ENCODE data around the gene HPDL.

HPDL gene

DNA sequence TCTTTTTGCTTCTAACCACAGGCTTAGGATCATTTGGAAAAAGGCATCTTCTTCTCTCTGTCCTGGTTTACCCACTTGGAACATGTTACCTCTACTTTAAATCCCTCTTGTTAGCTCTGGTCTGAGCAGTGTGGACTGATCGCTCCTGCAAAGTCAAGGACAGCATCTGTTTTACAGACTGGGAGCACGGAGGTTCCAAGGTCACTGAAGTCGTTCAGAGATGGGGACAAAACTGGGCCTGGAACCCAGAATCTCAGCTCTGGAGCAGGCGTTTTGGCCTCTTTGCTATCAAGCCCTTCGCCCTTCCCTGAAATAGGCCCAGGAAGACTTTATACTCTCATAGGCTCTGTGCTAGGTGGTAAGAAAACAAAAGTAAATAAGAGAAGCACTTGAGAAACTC, 24.8 kb downstream of the HPDL start:
- DNase-seq (ENCODE audit: low spot score): no peak

DNA sequence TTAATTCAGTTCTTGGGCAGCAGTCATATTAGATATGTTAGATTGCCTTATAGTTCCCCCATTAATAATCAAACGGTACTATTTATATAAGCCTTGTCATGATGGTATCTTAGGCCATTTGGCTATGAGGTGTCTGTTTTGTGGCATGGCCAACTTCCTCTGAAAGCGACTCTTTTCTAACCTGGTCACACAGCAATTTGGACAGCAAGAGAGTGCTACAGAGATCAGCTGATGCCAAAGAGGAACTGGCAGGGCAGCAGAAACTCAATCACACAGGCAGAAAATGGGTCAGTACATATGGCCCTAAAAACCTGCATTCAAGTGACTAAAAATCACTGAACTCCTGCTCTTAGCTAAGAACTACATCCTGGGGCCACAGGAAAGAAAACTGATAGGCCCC, 27.0 kb downstream of the HPDL start:
- DNase-seq (ENCODE audit: low spot score): no peak

DNA sequence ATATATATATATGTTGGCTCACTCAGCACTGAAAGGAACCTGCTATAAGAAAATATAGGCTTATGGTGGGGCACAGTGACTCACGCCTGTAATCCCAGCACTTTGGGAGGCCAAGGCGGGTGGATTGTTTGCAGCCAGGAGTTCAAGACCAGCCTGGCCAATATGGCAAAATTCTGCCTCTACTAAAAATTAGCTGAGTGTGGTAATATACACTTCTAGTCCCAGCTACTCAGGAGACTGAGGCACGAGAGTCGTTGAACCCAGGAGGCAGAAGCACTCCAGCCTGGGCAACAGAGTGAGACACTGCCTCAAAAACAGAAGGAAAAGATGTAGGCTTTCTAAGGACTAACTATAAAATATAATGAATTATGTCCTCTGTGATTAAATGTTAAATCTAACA, 28.1 kb downstream of the HPDL start:
- no peak for DNase-seq (ENCODE audit: low spot score)

DNA sequence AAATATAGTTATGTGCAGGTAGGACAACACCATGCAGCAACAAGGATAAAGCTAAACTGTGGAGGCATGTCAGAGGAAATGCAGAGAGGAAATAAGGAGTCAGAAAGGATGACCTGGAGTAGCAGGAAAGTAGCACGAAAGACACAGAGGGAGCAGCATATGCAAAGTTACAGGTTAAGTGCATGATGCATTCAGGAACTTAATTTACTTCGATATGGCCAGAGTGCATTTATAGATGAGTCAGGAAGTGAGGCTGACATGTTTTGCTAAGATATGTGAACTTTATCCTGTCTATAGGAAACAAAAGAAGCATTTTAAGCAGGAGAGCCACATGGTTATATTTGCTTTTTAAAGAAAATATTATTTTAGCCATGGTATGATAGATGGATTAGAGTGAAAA, 29.0 kb downstream of the HPDL start:
- no peak for DNase-seq (ENCODE audit: low spot score)

DNA sequence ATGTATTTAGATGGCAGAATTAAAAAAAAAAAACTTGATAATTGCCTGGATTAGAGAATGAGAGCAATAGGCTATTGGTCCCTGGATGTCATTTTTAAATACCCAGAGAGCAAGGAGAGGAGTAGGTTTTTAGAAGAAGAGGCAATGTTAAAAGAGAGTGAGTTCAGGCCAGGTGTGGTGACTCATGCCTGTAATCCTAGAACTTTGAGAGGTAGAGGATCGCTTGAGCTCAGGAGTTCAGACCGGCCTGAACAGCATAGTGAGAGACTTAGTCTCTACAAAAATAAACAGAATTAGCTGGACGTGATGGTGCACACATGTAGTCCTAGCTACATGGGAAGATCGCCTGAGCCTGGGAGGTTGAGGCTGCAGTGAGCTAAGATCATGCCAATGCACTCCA, 29.5 kb downstream of the HPDL start:
- no peak for DNase-seq (ENCODE audit: low spot score)

DNA sequence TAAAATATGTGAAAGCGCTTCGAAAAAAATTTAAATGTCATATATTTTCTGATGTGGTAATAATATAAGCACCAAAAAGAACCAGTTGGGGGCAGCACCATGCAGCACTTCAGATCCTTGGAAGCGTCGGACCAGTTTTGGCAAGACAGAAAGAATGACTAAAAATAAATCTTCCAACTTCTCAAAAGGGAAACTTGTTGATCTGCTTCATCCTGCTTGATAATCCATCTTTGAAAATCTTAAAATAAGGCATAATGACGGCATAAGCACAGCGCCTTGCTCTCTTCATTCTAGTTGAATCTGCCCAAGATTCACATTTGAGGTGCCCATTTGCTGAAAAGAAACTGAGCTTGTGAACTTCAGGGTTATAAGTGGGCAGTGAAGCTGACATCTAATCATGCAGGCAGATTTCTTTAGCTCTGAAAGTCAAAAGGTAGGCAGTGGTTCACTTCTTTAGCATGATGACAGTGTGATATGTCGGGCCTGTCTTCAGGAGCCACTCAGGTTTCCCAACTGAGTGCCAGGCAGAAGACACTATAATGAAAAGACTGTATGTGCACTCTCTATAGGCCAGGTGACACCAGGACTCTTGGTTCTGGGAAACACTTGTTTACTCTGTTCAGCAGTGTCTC, 33.3 kb downstream of the HPDL start:
- no peak for DNase-seq (ENCODE audit: low spot score)

DNA sequence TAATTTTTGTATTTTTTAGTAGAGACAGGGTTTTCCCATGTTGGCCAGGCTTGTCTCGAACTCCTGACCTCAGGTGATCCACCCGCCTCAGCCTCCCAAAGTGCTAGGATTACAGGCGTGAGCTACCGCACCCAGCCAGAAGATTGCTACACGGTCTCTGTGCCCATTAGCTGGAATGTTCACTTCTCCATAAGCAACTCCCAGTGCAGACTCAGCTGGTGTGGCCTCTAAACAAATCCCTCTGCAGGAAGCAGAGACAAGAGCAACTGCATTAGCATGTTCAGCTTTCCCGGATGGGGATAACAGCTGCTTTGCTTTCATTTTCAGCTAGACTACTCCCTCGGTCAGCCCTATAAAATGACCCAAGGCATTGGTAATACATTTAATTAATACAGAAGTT, 34.3 kb downstream of the HPDL start:
- DNase-seq (ENCODE audit: low spot score): peak; percentile 64

DNA sequence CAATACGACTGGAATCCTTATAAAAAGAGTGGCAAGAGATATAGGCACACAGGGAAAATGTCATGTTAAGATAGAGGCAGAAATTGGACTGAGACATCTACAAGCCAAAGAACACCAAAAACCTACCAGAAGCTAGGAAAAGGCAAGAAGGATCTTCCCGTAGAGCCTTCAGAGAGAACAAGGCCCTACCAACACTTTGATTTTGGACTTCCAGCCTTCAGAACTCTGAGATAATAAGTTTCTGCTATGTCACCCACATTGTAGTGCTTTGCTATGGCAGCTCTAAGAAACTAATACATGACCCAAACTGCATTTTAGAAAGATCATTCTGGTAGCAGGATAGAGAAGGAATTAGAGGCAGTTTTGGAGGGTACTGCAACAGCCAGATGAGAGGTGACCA, 37.6 kb downstream of the HPDL start:
- no peak for DNase-seq (ENCODE audit: low spot score)

DNA sequence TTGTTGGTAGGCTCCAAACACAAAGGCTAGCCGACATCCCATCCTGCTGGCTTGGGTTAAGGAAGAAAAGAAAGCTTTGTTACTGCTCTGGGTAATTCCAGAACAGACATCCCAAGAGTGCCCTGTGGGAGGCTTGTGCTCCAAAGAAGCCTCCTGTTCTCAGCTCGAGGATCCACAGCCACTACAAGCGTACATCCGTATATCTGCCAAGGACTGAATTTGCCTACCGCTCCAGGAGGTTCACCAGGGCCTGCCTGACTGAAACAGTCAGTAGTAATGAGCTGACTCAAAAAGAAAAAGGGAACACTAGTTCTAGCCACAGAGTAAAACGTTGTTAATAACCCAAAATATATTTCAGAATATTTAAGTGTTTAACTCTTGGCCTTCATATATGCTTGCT, 38.4 kb downstream of the HPDL start:
- DNase-seq (ENCODE audit: low spot score): no peak

DNA sequence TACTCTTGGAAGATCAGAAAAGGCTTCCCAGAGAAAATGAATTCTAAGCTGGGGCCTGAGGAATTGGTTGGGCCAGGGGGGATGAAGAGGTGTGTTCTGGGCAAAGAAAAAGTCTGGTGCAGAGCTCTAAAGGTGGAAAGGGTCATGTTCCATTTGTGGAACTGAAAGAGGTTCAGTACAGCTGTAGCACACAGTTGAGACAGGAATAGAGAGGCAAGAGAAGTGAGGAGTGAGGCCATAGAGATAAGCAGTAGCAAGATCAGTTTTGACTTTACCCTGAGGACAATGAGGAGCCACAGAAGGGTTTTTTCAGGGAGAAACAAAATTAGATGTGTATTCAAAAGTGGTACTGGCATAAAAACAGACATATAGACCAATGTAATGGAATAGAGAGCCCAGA, 43.9 kb downstream of the HPDL start:
- no peak for DNase-seq (ENCODE audit: low spot score)

DNA sequence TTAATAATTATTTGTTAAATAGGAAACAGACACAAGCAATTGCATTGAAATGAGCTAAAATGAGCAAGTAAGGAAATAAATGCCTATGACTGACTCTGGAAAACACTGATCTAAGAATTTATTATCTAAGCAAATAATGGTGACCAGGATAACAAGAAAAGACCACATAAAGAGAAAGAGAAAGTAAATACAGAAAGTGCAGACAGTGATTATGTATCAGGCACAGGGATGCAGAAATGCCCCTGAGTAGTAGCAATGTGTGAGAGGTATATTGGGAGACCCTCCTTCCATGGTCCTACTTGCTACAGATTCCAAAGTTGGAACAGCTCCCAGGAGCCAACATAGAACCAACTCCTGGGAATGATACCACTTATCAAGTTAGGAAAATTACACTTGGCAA, 46.9 kb downstream of the HPDL start:
- DNase-seq (ENCODE audit: low spot score): no peak

DNA sequence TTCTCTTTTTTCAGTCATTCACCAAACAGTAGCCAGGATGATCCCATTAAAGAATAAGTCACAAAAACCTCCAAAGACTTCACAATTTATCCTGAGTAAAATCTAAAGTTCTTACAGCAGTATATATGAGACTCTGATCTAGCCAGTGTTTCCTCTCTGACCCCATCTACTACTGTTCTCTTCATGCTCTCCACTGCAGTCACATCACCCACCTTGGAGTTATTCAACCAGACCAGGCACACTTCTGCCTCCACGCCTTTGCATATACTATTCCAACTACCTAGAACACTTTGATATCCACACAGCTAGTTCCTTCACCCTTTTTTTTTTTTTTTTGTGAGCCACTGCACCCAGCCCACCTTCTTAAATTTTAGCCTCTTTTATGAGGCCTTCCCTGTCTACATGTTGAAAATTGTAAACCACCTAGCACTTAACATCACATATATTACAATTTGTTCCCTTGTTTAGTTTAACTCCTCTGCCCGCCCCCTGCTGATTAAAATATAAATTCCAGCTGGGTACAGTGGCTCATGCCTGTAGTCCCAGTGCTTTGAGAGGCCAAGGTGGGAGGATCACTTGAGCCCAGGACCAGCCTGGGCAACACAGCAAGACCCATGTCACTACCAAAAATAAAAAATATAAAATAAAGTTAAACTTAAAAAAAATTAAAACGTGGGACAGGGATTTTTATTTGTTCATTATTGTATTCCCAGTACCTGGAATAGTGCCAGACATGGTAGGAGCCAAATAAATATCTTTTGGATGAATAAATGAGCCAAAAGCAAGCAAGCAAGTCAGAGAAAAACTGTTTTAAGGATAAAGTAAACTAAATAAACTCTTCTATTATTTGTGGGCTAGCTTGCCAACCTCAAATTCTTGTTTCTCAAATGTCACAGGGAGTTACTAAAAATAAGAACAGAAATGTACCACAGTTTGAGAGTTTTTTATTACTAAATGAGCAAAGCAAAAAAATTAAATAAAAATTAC, 48.7 kb downstream of the HPDL start:
- peak; percentile 9 for DNase-seq (ENCODE audit: low spot score)

DNA sequence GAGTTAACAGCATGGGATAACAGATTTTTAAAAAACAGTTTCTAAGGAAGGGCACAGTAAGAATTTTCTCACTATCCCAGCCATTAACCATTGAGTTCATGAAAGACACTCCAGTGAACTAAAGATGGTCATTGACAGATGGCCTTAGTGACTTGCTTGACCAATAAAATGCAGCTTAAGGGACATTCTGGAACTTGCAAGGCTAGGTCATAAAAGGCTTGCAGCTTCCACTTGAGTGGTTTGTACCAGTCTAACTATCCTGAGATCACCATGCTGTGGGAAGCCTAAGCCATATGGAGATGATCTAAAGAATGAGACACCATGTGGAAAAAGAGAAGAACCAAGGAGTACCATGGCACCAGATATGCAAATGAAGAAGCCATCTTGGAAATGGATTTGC, 51.5 kb downstream of the HPDL start:
- DNase-seq (ENCODE audit: low spot score): no peak

Data from hepatic stellate cell (primary cell).